DND-41 (cell line): ENCODE measurements around the gene CAMK2N2.

Experiments used
- ATAC-seq: fragments of 200-7000 bp; cut with Tn5 transposase; 3 replicates; pipeline ENCODE4 v1.9.1; 2021; ENCODE audit warnings: low read depth; ENCODE audit not compliant: insufficient read depth
- DNase-seq: peaks from one replicate; pipeline ENCODE4 v3.0.0-alpha.2; 2020
- H2AFZ ChIP-seq: 2 replicates; pipeline ENCODE4 v1.6.0; 2012; ENCODE audit warnings: low read depth, low read length
- H3K27ac ChIP-seq: 2 replicates; pipeline ENCODE4 v1.5.1; 2012; ENCODE audit warnings: low read length, inconsistent platforms
- H3K27me3 ChIP-seq: fragments of 200-600 bp; sonication (generic); 2 replicates; pipeline ENCODE4 v1.6.0; 2012; ENCODE audit warnings: low read length, mild to moderate bottlenecking, inconsistent platforms; ENCODE audit not compliant: insufficient read depth, poor library complexity
- H3K36me3 ChIP-seq: 2 replicates; pipeline ENCODE4 v1.5.1; 2012; ENCODE audit warnings: low read length, inconsistent platforms; ENCODE audit not compliant: insufficient read depth
- H3K4me1 ChIP-seq: 2 replicates; pipeline ENCODE4 v1.5.1; 2012; ENCODE audit warnings: mild to moderate bottlenecking, low read length; ENCODE audit not compliant: insufficient read depth
- H3K4me2 ChIP-seq: 2 replicates; pipeline ENCODE4 v1.6.0; 2012; ENCODE audit warnings: mild to moderate bottlenecking, moderate library complexity, low read length, inconsistent platforms; ENCODE audit not compliant: insufficient read depth
- H3K4me3 ChIP-seq, 2 experiments: fragments of 200-600 bp in 1 of 2; shearing (Covaris generic) in 1 of 2; 2 replicates each; pipeline ENCODE4 v1.5.1; 2012 to 2016; ENCODE audit warnings: inconsistent platforms in 2 of 2, low read length in 2 of 2, mild to moderate bottlenecking in 2 of 2, low read depth in 1 of 2, moderate library complexity in 1 of 2
- H3K79me2 ChIP-seq: 2 replicates; pipeline ENCODE4 v1.6.0; 2012; ENCODE audit warnings: low read length, inconsistent platforms; ENCODE audit not compliant: insufficient read depth
- H3K9ac ChIP-seq: 2 replicates; pipeline ENCODE4 v1.6.0; 2012; ENCODE audit warnings: low read depth, mild to moderate bottlenecking, inconsistent platforms, low read length, moderate library complexity
- H3K9me3 ChIP-seq: 2 replicates; pipeline ENCODE4 v1.5.1; 2012; ENCODE audit warnings: low read length, moderate library complexity, mild to moderate bottlenecking, inconsistent platforms; ENCODE audit not compliant: insufficient read depth, severe bottlenecking
- H4K20me1 ChIP-seq: 2 replicates; pipeline ENCODE4 v1.6.0; 2012; ENCODE audit warnings: low read length; ENCODE audit not compliant: insufficient read depth
- EZH2 ChIP-seq: IDR thresholded peaks from 3 replicates; pipeline ENCODE4 v1.6.1; 2012; ENCODE audit warnings: borderline replicate concordance, low read depth, mild to moderate bottlenecking, moderate library complexity, low read length, inconsistent platforms; ENCODE audit not compliant: severe bottlenecking
- TF ChIP-seq, protein P1 (sequence below): IDR thresholded peaks from 2 replicates; pipeline ENCODE4 v1.5.1; 2012; ENCODE audit warnings: borderline replicate concordance, low read length, moderate library complexity, mild to moderate bottlenecking; ENCODE audit not compliant: poor library complexity, severe bottlenecking; ENCODE audit errors: extremely low read depth

The CAMK2N2 gene

DNA sequence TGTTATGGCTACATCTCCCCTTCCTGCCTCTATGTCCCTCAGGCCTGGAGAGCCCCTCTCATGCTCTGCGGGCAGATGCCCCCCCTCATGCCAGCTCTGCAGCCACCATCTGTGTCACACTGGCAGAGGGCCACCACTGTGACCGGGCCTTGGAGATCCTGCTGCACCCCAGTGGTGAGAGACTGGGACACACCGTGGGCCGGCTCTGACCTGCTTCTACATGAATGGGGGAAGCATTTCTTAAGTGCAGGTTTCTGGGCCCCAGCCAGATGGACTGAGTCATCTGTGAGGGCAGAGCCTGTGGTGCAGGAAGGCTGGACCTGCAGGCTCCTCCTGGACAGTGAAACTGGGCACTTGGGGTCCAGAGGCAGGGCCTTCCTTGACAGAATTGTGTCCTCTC, 27.1 kb downstream of the CAMK2N2 start:
- H3K79me2 ChIP-seq = no peaks in the 10 kb centered on the region
- TF ChIP-seq EZH2 = no peak
- TF ChIP-seq, protein P1, sequence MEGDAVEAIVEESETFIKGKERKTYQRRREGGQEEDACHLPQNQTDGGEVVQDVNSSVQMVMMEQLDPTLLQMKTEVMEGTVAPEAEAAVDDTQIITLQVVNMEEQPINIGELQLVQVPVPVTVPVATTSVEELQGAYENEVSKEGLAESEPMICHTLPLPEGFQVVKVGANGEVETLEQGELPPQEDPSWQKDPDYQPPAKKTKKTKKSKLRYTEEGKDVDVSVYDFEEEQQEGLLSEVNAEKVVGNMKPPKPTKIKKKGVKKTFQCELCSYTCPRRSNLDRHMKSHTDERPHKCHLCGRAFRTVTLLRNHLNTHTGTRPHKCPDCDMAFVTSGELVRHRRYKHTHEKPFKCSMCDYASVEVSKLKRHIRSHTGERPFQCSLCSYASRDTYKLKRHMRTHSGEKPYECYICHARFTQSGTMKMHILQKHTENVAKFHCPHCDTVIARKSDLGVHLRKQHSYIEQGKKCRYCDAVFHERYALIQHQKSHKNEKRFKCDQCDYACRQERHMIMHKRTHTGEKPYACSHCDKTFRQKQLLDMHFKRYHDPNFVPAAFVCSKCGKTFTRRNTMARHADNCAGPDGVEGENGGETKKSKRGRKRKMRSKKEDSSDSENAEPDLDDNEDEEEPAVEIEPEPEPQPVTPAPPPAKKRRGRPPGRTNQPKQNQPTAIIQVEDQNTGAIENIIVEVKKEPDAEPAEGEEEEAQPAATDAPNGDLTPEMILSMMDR = no peak
- H3K36me3 ChIP-seq = no peaks in the 10 kb centered on the region
- H2AFZ ChIP-seq = no peak overlapping the region
- peaks cover 2% of the 10 kb centered on the region; the same call in 1 of the 2 replicates for H4K20me1 ChIP-seq
- no peak overlapping the region for H3K4me3 ChIP-seq
- peaks cover 10% of the 10 kb centered on the region for H3K4me1 ChIP-seq
- no peak for DNase-seq
- H3K27ac ChIP-seq = no peak overlapping the region
- no peak overlapping the region for H3K9ac ChIP-seq
- no peak overlapping the region for H3K4me2 ChIP-seq
- no peak for ATAC-seq
- H3K9me3 ChIP-seq = no peaks in the 10 kb centered on the region
- H3K27me3 ChIP-seq = peaks cover 24% of the 10 kb centered on the region

DNA sequence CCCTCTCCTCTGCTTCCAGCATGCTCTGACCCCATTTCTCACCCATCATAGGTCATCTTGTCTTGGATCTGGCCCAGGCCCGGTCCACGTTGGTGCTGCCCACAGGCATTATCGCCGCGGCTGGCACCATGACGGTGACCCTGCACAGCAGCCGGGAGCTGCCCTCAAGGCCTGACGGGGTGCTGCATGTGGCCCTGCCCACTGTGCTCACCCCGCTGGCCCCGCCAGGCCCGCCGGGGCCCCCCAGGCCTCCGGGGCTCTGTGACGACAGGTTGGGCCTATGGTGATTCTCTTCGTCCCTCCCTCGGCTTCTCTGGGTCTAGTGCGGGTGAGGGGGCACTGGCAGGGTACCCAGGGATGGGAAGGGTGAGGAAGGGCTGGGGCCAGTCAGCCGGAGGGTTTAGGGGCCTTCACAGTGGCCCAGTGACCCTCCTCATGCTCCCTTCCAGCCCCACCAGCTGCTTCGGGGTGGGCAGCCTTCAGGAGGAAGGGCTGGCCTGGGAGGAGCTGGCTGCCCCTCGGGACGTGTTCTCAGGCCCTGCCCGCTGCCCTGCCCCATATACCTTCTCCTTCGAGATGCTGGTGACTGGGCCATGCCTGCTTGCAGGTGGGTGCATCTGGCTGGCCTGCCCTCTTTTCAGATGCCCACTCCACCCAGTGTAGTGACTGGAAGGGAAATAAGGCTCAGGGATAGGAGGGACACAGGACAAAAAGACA, 28.1 kb downstream of the CAMK2N2 start:
- peaks cover 34% of the 10 kb centered on the region for H3K27me3 ChIP-seq
- peaks cover 18% of the 10 kb centered on the region for H3K4me1 ChIP-seq
- no peak overlapping the region for H3K27ac ChIP-seq
- no peak for DNase-seq
- TF ChIP-seq, protein P1 = no peak
- TF ChIP-seq EZH2 = no peak
- no peak overlapping the region for H3K4me3 ChIP-seq
- no peak for ATAC-seq
- no peak overlapping the region for H3K4me2 ChIP-seq
- H2AFZ ChIP-seq = no peak overlapping the region
- no peaks in the 10 kb centered on the region for H3K79me2 ChIP-seq
- H4K20me1 ChIP-seq = 0 out of 2 replicates have a peak, but pooled peaks cover 2% of the 10 kb centered on the region
- H3K36me3 ChIP-seq = no peaks in the 10 kb centered on the region
- no peak overlapping the region for H3K9ac ChIP-seq
- H3K9me3 ChIP-seq = no peaks in the 10 kb centered on the region

DNA sequence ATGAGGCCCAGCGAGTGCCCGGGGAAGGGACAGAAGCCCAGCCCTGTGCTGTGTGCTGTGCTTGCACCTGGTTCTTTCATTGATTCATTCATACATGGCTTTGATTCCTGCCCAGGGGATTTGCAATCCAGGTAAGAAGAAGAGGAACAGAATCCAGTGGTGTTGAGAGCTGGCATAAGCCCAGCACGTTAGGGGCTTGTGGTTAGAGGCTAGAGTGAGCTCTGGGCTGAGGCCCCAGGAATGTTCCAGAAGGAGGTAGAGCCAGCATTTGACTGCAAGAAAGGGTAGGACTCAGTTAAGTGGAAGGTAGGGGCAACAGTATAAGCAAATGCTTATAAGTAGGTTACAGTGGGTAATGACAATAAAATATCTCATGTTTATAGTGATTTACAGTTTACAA, 29.7 kb downstream of the CAMK2N2 start:
- no peak overlapping the region for H3K4me3 ChIP-seq
- H3K27ac ChIP-seq = no peak overlapping the region
- H3K4me2 ChIP-seq = no peak overlapping the region
- H3K9me3 ChIP-seq = no peaks in the 10 kb centered on the region
- DNase-seq = no peak
- TF ChIP-seq, protein P1 = no peak
- TF ChIP-seq EZH2 = no peak
- H3K4me1 ChIP-seq = peaks cover 18% of the 10 kb centered on the region
- ATAC-seq = no peak
- peaks cover 42% of the 10 kb centered on the region for H3K27me3 ChIP-seq
- no peak overlapping the region for H2AFZ ChIP-seq
- no peak overlapping the region for H3K9ac ChIP-seq
- H3K79me2 ChIP-seq = no peaks in the 10 kb centered on the region
- H4K20me1 ChIP-seq = peaks cover 8% of the 10 kb centered on the region; the same call in 1 of the 2 replicates
- no peaks in the 10 kb centered on the region for H3K36me3 ChIP-seq
